ENCODE results near the gene ERGIC1.
A peak's percentile ranks its signal among the peaks of the same experiment; 100 is the strongest.
"Not testable (repeated sequence)": the region's sequence is repeated elsewhere in the genome, so short reads cannot be mapped to it uniquely, and the experiment has no call there.

The ERGIC1 gene

GRCh38 chr5:172800088-172800551, 33.9 kb upstream of the ERGIC1 start:
- DNase-seq (ENCODE audit: low read depth in 2 of 2): peak; percentile 64 to 68

DNA sequence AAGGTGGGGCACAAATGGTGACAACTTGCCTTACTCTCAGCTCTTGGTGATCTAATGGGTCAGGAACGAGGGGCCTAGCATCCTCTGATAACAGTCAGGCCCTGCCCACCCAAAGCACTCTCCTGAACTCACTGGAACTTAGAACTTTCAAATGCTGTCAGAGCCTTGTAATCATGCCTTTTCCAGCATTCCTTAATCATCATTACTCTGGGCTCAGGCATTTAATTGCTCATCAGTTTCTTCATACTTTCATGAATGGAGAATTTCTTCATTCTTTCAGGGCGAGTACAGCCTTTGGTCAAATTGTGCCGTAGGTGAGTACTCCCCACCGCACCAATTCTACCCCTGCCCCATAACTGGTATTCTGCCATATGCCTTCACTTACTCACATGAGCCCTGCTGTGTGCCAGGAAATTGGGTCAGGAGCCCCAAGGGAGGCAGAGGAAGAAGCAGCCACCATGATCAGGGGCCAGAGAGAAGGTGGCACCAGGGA, 32.8 kb upstream of the ERGIC1 start:
- DNase-seq (ENCODE audit: low read depth in 2 of 2): peak; percentile 83 to 84

GRCh38 chr5:172802112-172802511, 31.9 kb upstream of the ERGIC1 start:
- DNase-seq (ENCODE audit: low read depth in 2 of 2): no peak

DNA sequence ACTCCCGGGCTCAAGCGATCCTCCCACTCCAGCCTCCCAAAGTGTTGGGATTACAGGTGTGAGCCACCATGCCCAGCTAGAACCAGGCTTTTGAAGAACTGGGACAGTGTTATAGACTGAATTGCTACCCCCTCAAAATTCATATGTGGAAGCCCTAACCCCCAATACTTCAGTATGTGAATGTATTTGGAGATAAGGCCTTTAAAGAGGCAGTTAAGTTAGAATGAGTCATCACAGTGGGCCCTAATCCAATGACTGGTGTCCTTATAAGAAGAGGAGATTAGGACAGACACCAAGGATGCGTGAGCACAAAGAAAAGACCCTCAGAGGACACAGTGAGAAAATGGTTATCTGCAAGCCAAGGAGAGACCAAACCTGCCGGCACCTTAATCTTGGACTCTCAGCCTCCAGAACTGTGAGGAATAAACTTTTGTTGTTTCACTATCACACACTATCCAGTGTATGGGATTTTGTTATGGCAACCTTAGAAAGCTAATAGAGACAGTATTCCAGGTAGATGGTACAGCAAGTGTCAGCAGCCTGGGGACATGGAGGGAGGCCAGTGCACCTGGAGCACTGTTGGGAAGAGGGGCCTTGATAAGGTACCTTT, 31.4 kb upstream of the ERGIC1 start:
- peak in 1 of 2 experiments; percentile 29 for DNase-seq (ENCODE audit: low read depth in 2 of 2)

DNA sequence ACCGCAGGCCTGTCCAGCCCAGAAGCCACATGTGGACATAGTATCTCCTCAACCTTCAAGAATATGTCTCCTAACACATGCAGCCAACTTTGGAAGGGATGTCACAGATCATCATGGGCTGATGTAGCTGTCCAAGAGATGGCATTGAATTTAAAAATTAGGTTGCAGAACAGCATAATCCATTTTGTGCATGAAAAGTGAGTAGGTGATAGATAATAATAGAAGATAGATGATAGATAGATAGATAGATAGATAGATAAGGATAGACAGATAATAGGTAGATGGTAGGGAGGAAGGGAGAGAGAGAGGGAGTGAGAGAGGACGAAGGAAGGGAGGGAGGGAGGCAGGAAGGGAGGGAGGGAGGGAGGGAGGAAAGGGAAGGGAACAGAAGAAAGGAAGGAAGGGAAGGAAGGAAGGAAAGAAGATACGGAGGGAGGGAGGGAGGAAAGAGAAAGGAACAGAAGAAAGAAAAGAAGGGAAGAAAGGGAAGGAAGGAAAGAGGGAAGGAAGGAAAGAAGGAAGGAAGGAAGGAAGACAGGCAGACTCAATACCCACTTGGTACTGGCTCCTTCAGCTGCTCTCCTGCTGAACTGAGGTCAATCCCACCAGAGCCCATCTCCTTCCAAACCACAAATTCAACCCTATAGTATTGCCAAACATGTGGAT, 28.9 kb upstream of the ERGIC1 start:
- no peak for DNase-seq (ENCODE audit: low read depth in 2 of 2)

DNA sequence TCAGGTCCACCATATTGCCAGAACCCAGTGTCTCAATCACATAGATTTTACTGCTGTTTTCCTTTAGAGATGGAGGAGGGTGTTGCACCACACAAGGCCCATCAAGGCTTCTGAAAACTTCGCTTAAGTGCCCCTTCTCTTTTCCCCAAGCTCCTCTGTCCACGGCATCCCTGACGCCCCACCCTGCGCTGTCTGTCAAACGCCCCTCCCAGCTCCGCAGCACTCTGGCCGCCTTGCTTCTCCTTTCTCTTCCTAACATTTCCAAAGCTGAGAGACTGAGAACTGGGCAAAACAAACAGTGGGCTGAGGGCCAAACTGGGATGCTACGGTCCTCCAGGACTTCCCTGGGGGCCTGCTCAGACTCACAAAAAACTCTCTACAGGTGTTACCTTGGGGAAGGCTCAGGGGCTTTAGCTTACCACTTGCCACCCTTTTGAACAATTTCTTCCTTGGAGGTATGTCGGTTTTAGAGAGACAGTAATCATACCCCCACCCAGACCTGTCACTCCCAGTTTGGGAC, 28.3 kb upstream of the ERGIC1 start:
- DNase-seq (ENCODE audit: low read depth in 2 of 2): no peak

DNA sequence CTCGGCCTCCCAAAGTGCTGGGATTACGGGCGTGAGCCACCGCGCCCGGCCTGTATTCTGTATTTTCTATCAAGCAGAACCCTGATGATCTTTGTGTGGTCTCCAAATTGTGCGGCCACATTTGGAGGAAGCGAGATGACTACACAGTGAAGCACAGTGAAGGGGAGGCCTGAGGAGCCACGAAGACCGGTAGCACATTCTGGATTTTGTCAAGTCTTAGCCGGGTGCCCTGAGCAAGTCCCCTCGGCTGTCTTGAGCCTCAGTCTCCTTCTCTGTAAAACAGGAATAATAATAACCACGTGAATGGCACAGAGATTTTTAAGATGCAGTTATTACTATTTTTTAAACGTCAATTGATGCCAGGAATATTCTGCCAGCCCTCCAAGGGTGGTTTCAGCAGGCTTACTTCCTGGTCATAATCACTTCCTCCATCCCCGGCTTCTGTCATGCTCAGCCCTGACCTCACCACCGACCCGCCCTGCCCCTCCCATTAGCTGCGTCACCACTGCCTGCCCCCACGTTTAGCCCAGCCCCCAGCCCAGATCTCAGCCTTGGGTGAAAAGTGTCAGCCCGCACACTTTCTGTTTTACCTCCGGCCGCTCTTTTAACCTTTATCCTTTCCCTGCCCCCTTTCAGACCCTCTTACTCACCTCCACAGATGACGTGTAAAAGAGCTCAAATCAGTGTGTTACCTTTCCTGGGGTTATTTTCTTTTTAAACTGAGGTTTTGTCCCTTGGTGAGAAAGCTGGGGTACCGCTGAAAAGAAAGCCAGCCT, 27.0 kb upstream of the ERGIC1 start:
- peak; percentile 40 to 44 for DNase-seq (ENCODE audit: low read depth in 2 of 2)

DNA sequence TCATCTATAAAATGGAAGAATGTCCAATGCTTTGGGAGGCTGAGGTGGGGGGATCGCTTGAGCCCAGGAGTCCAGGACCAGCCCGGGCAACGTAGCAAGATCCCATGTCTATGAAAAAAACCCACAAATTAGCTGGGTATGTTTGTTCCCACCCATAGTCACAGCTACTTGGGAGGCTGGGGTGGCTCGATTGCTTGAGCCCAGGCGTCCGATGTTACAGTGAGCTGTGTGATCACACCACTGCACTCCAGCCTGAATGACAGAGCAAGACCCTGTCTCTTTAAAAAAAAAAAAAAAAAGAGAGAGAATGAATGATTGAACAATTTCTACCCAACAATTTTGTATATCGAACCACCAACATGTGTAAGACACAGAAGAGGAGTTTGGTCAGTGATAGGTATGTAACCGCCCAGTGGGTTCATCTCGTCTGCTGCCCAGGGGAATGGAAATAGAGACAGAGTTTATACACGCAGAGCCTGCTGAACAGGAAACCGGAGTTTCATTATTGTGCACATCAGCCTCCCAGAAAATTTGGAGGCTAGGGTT, 26.2 kb upstream of the ERGIC1 start:
- DNase-seq (ENCODE audit: low read depth in 2 of 2): no peak

DNA sequence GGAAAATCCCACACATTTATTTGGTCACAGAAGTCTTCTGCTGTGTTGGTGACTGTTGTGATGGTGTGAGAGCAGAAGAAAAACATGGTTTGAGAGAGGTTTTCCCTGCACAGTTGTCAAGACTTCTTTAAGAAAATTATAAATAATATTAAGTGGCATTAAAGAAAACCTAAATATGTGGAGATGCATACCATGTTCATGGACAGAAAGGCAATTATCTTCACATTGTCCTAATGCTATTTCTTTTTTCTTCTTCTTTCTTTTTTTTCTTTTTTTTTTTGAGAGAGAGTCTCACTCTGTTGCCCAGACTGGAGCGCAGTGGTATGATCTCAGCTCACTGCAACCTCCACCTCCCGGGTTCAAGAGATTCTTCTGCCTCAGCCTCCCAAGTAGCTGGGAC, 24.3 kb upstream of the ERGIC1 start:
- no peak for DNase-seq (ENCODE audit: low read depth in 2 of 2)

DNA sequence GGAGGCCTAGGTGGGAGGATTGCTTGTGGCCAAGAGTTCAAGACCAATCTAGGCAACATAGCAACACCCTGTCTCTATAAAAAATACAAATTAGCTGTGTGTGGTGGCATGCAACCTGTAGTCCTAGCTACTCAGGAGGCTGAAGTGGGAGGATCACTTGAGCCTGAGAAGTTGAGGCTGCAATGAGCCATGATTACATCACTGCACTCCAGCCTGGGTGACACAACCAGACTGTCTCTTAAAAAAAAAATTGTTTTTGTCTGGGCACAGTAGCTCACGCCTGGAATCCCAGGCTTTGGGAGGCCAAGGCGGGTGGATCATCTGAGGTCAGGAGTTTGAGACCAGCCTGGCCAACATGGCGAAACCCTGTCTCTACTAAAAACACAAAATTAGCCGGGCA, 23.1 kb upstream of the ERGIC1 start:
- not testable (repeated sequence) for DNase-seq (ENCODE audit: low read depth in 2 of 2)

DNA sequence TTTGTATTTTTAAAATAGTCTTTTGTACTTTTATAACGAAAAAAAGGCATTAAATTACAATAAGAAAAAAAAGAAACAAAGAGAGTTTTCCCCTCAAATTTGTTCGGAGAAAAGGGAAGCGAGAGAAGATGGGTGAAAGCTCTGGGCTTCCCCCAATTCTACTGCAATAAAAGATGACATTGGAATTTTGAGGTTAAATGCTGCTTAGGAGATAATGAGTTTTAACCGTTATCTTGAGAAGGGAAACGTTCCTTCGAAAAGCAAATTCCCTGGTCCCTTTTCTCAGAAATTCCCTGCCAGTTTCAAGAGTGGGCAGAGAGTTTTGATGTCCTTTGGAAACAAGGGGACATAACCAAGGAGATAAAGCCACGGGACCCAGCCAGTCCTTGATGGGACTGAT, 18.4 kb upstream of the ERGIC1 start:
- no peak for DNase-seq (ENCODE audit: low read depth in 2 of 2)

GRCh38 chr5:172816925-172817562, 17.0 kb upstream of the ERGIC1 start:
- DNase-seq (ENCODE audit: low read depth in 2 of 2): peak; percentile 53 to 62

DNA sequence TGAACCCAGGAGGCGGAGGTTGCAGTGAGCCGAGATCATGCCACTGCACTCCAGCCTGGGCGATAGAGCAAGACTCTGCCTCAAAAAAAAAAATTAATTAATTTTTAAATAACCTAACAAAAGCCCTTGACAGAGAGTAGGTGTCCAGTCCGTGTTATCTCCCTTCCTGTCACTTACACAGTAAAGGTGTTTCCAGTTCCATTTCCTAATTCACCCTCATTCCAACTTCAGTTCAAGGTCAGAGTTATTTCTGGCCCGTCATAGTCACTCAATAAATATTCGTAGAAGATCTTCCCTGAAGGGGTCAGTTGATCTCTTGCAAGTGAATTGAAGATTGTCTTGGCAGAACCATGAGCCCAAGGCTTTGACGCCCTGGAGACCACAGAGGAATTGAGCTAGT, 16.4 kb upstream of the ERGIC1 start:
- no peak for DNase-seq (ENCODE audit: low read depth in 2 of 2)

DNA sequence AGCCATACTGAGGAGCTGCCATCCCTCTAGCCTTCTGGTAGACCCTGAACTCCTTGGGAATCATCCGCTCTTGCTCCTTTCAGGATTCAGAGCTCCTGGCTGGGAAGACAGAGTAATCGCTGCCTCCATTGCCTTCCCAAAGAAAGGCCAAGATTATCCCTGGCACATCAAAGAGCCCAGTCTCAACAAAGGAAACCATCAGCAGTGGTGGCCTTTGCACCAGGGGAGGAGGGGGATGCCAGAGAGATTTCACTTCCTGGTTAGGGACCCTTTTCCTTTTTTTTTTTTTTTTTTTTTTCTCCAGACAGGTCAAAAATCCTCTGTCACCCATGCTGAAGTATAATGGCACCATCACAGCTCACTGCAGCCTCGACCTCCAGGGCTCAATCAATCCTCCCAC, 16.0 kb upstream of the ERGIC1 start:
- no peak for DNase-seq (ENCODE audit: low read depth in 2 of 2)

DNA sequence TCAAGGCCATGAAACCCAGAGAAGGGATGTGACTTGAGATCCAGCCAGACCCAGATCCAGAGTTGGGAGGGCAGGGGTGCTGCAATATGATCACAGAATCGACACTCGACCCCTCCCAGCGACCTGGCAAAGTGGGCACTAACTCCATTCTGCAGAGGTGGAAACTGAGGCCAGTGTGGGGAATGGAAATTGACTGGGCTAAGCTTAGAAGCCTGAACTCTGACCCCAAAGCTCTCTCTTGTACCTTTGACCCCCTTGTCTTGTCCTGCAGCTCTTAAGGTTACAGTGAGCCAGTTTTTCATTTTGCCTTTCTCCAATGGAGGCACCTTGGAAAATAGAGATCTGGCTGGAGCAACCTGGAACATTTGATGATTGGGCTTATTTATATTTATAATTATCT, 14.5 kb upstream of the ERGIC1 start:
- no peak for DNase-seq (ENCODE audit: low read depth in 2 of 2)

DNA sequence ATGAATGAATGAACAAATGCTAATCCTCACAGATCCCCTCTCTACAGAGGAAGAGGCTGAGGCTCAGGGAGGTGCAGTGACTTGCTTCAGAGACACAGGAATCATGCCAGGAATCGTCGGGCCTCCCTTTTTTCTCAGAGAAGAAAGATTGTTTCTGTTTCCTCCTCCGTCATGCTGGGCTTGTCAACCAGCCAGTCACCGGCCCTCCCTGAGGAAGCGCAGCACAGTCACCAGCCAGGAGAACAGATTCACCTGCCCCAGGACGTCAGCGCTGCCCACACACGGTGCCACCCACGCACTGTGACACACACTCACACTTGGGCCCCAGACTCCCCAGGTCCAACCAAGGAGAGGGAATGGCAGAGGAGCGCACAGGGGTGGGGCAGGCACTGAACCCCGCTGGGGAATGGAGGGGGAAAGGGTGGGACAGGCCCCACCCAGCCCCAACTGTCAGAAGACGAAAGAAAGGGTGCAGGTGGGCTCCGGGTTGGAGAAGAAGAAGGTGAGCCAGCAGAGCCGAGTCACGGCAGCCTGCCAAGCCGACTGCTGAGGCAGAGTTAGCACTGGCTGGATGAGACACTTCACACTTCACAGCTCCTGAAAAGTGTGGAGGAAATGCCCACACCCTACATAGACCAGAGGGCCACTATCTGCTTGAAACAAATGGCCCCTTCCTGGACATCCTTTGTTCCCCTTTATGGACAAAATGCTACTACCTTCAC, 13.8 kb upstream of the ERGIC1 start:
- DNase-seq (ENCODE audit: low read depth in 2 of 2): no peak

DNA sequence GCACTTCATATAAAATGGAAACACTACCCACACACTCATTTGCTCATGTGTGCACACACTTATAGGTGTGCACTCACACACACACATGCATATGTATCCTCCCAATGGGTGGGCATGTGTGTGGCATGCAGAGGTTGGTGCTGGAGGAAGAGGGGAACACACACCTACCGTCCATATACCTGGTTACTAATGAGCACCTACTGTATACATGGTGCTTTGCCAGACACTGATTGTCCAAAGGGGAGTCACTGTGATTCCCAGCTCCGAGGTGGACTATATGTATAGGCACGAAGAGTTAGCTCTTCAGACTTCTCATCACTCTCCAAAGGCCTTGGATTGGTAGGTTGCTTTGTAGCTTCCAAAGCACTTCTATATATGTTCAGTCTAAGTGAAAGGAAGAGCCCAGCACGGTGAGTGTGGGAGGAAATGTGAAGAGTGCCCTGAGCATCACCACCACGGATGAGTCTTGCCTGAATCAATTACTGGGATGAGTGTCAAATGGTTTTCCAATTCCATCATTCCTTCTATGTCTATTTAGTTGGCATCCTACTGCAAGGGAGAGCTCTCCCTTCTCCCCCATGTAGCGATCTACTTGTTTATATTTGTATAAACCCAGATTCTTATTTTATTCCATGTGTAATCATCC, 12.6 kb upstream of the ERGIC1 start:
- DNase-seq (ENCODE audit: low read depth in 2 of 2): no peak

GRCh38 chr5:172823840-172824362, 10.2 kb upstream of the ERGIC1 start:
- no peak for DNase-seq (ENCODE audit: low read depth in 2 of 2)

- no peak for DNase-seq (ENCODE audit: low read depth in 2 of 2)
Observed at GRCh38 chr5:172825610-172826204, 8.3 kb upstream of the ERGIC1 start.

- no peak for DNase-seq (ENCODE audit: low read depth in 2 of 2)
Observed at GRCh38 chr5:172827841-172828240, 6.2 kb upstream of the ERGIC1 start.

Data from fibroblast of skin of left quadriceps (primary cell).